ENCODE data around the gene RUNX2.

RUNX2 gene

GRCh38 chr6:45611491-45611890 lies 283.4 kb downstream of the RUNX2 start:
- no peaks in the 10 kb centered on the region for H3K4me1 ChIP-seq (ENCODE audit: control insufficient read depth, insufficient read depth, low read length)
- no peak overlapping the region for H3K27ac ChIP-seq (ENCODE audit: low read depth, low read length)
- H3K9me3 ChIP-seq (ENCODE audit: control insufficient read depth, insufficient read depth, low read depth, low read length) = no peaks in the 10 kb centered on the region
- no peak overlapping the region for H3K4me3 ChIP-seq (ENCODE audit: low read depth, low read length)
- no peaks in the 10 kb centered on the region for H3K36me3 ChIP-seq (ENCODE audit: control insufficient read depth, insufficient read depth, low read length)
- no peaks in the 10 kb centered on the region for H3K27me3 ChIP-seq (ENCODE audit: control insufficient read depth, insufficient read depth, low read length)
- no peak overlapping the region for H3K9ac ChIP-seq (ENCODE audit: low read length)

GRCh38 chr6:45613656-45614055 lies 285.5 kb downstream of the RUNX2 start:
- Histone ChIP-seq H3K27ac (ENCODE audit: low read depth, low read length) (no peak overlapping the region), H3K4me3 (ENCODE audit: low read depth, low read length) (no peak overlapping the region), H3K9ac (ENCODE audit: low read length) (no peak overlapping the region), H3K9me3 (ENCODE audit: control insufficient read depth, insufficient read depth, low read depth, low read length) (no peaks in the 10 kb centered on the region), H3K36me3 (ENCODE audit: control insufficient read depth, insufficient read depth, low read length) (no peaks in the 10 kb centered on the region), H3K27me3 (ENCODE audit: control insufficient read depth, insufficient read depth, low read length) (no peaks in the 10 kb centered on the region), H3K4me1 (ENCODE audit: control insufficient read depth, insufficient read depth, low read length) (no peaks in the 10 kb centered on the region)

GRCh38 chr6:45614488-45615285 lies 286.6 kb downstream of the RUNX2 start:
- Histone ChIP-seq H3K4me3 (ENCODE audit: low read depth, low read length) (no peak overlapping the region), H3K27ac (ENCODE audit: low read depth, low read length) (no peak overlapping the region), H3K4me1 (ENCODE audit: control insufficient read depth, insufficient read depth, low read length) (no peaks in the 10 kb centered on the region), H3K36me3 (ENCODE audit: control insufficient read depth, insufficient read depth, low read length) (no peaks in the 10 kb centered on the region), H3K27me3 (ENCODE audit: control insufficient read depth, insufficient read depth, low read length) (no peaks in the 10 kb centered on the region), H3K9me3 (ENCODE audit: control insufficient read depth, insufficient read depth, low read depth, low read length) (no peaks in the 10 kb centered on the region), H3K9ac (ENCODE audit: low read length) (no peak overlapping the region)

GRCh38 chr6:45616209-45616608 lies 288.1 kb downstream of the RUNX2 start:
- H3K9ac ChIP-seq (ENCODE audit: low read length) = no peak overlapping the region
- H3K36me3 ChIP-seq (ENCODE audit: control insufficient read depth, insufficient read depth, low read length) = no peaks in the 10 kb centered on the region
- H3K9me3 ChIP-seq (ENCODE audit: control insufficient read depth, insufficient read depth, low read depth, low read length) = no peaks in the 10 kb centered on the region
- no peaks in the 10 kb centered on the region for H3K27me3 ChIP-seq (ENCODE audit: control insufficient read depth, insufficient read depth, low read length)
- H3K4me3 ChIP-seq (ENCODE audit: low read depth, low read length) = no peak overlapping the region
- no peak overlapping the region for H3K27ac ChIP-seq (ENCODE audit: low read depth, low read length)
- no peaks in the 10 kb centered on the region for H3K4me1 ChIP-seq (ENCODE audit: control insufficient read depth, insufficient read depth, low read length)

- no peak overlapping the region for H3K4me3 ChIP-seq (ENCODE audit: low read depth, low read length)
- no peak overlapping the region for H3K27ac ChIP-seq (ENCODE audit: low read depth, low read length)
- no peaks in the 10 kb centered on the region for H3K9me3 ChIP-seq (ENCODE audit: control insufficient read depth, insufficient read depth, low read depth, low read length)
- H3K4me1 ChIP-seq (ENCODE audit: control insufficient read depth, insufficient read depth, low read length) = no peaks in the 10 kb centered on the region
- H3K9ac ChIP-seq (ENCODE audit: low read length) = no peak overlapping the region
- no peaks in the 10 kb centered on the region for H3K36me3 ChIP-seq (ENCODE audit: control insufficient read depth, insufficient read depth, low read length)
- H3K27me3 ChIP-seq (ENCODE audit: control insufficient read depth, insufficient read depth, low read length) = no peaks in the 10 kb centered on the region
Measured at GRCh38 chr6:45617441-45617840, 289.3 kb downstream of the RUNX2 start.

- Histone ChIP-seq H3K27me3 (ENCODE audit: control insufficient read depth, insufficient read depth, low read length) (no peaks in the 10 kb centered on the region), H3K27ac (ENCODE audit: low read depth, low read length) (no peak overlapping the region), H3K4me3 (ENCODE audit: low read depth, low read length) (no peak overlapping the region), H3K4me1 (ENCODE audit: control insufficient read depth, insufficient read depth, low read length) (no peaks in the 10 kb centered on the region), H3K36me3 (ENCODE audit: control insufficient read depth, insufficient read depth, low read length) (no peaks in the 10 kb centered on the region), H3K9me3 (ENCODE audit: control insufficient read depth, insufficient read depth, low read depth, low read length) (no peaks in the 10 kb centered on the region), H3K9ac (ENCODE audit: low read length) (no peak overlapping the region)
Measured at GRCh38 chr6:45618259-45618658, 290.1 kb downstream of the RUNX2 start.

- Histone ChIP-seq H3K27me3 (ENCODE audit: control insufficient read depth, insufficient read depth, low read length) (no peaks in the 10 kb centered on the region), H3K36me3 (ENCODE audit: control insufficient read depth, insufficient read depth, low read length) (no peaks in the 10 kb centered on the region), H3K9me3 (ENCODE audit: control insufficient read depth, insufficient read depth, low read depth, low read length) (no peaks in the 10 kb centered on the region), H3K27ac (ENCODE audit: low read depth, low read length) (no peak overlapping the region), H3K4me1 (ENCODE audit: control insufficient read depth, insufficient read depth, low read length) (no peaks in the 10 kb centered on the region), H3K4me3 (ENCODE audit: low read depth, low read length) (no peak overlapping the region), H3K9ac (ENCODE audit: low read length) (no peak overlapping the region)
Measured at GRCh38 chr6:45619211-45619760, 291.2 kb downstream of the RUNX2 start.

- no peak overlapping the region for H3K27ac ChIP-seq (ENCODE audit: low read depth, low read length)
Measured at GRCh38 chr6:45619994-45620471, 291.9 kb downstream of the RUNX2 start.

GRCh38 chr6:45624228-45624627 lies 296.1 kb downstream of the RUNX2 start:
- Histone ChIP-seq H3K27ac (ENCODE audit: low read depth, low read length) (no peak overlapping the region), H3K4me3 (ENCODE audit: low read depth, low read length) (no peak overlapping the region), H3K4me1 (ENCODE audit: control insufficient read depth, insufficient read depth, low read length) (no peaks in the 10 kb centered on the region), H3K9me3 (ENCODE audit: control insufficient read depth, insufficient read depth, low read depth, low read length) (no peaks in the 10 kb centered on the region), H3K9ac (ENCODE audit: low read length) (no peak overlapping the region), H3K27me3 (ENCODE audit: control insufficient read depth, insufficient read depth, low read length) (no peaks in the 10 kb centered on the region), H3K36me3 (ENCODE audit: control insufficient read depth, insufficient read depth, low read length) (no peaks in the 10 kb centered on the region)

More at GRCh38 chr6:45619994-45620471, 291.9 kb downstream of the RUNX2 start:
- no peaks in the 10 kb centered on the region for H3K4me1 ChIP-seq (ENCODE audit: control insufficient read depth, insufficient read depth, low read length)
- H3K9me3 ChIP-seq (ENCODE audit: control insufficient read depth, insufficient read depth, low read depth, low read length) = no peaks in the 10 kb centered on the region
- H3K36me3 ChIP-seq (ENCODE audit: control insufficient read depth, insufficient read depth, low read length) = no peaks in the 10 kb centered on the region
- no peak overlapping the region for H3K9ac ChIP-seq (ENCODE audit: low read length)
- no peak overlapping the region for H3K4me3 ChIP-seq (ENCODE audit: low read depth, low read length)
- H3K27me3 ChIP-seq (ENCODE audit: control insufficient read depth, insufficient read depth, low read length) = no peaks in the 10 kb centered on the region

- Histone ChIP-seq H3K36me3 (ENCODE audit: control insufficient read depth, insufficient read depth, low read length) (no peaks in the 10 kb centered on the region), H3K9ac (ENCODE audit: low read length) (no peak overlapping the region), H3K27ac (ENCODE audit: low read depth, low read length) (no peak overlapping the region)
Measured at GRCh38 chr6:45625191-45625664, 297.1 kb downstream of the RUNX2 start.

GRCh38 chr6:45626087-45626891 lies 298.2 kb downstream of the RUNX2 start:
- H3K4me3 ChIP-seq (ENCODE audit: low read depth, low read length) = no peak overlapping the region
- no peaks in the 10 kb centered on the region for H3K9me3 ChIP-seq (ENCODE audit: control insufficient read depth, insufficient read depth, low read depth, low read length)
- no peak overlapping the region for H3K27ac ChIP-seq (ENCODE audit: low read depth, low read length)
- H3K36me3 ChIP-seq (ENCODE audit: control insufficient read depth, insufficient read depth, low read length) = no peaks in the 10 kb centered on the region
- H3K4me1 ChIP-seq (ENCODE audit: control insufficient read depth, insufficient read depth, low read length) = no peaks in the 10 kb centered on the region
- no peaks in the 10 kb centered on the region for H3K27me3 ChIP-seq (ENCODE audit: control insufficient read depth, insufficient read depth, low read length)
- no peak overlapping the region for H3K9ac ChIP-seq (ENCODE audit: low read length)

More at GRCh38 chr6:45625191-45625664, 297.1 kb downstream of the RUNX2 start:
- no peaks in the 10 kb centered on the region for H3K9me3 ChIP-seq (ENCODE audit: control insufficient read depth, insufficient read depth, low read depth, low read length)
- H3K4me3 ChIP-seq (ENCODE audit: low read depth, low read length) = no peak overlapping the region
- H3K4me1 ChIP-seq (ENCODE audit: control insufficient read depth, insufficient read depth, low read length) = no peaks in the 10 kb centered on the region
- H3K27me3 ChIP-seq (ENCODE audit: control insufficient read depth, insufficient read depth, low read length) = no peaks in the 10 kb centered on the region

Measured in HUES6 (cell line).